ENCODE results near the gene ATXN1.

DNA sequence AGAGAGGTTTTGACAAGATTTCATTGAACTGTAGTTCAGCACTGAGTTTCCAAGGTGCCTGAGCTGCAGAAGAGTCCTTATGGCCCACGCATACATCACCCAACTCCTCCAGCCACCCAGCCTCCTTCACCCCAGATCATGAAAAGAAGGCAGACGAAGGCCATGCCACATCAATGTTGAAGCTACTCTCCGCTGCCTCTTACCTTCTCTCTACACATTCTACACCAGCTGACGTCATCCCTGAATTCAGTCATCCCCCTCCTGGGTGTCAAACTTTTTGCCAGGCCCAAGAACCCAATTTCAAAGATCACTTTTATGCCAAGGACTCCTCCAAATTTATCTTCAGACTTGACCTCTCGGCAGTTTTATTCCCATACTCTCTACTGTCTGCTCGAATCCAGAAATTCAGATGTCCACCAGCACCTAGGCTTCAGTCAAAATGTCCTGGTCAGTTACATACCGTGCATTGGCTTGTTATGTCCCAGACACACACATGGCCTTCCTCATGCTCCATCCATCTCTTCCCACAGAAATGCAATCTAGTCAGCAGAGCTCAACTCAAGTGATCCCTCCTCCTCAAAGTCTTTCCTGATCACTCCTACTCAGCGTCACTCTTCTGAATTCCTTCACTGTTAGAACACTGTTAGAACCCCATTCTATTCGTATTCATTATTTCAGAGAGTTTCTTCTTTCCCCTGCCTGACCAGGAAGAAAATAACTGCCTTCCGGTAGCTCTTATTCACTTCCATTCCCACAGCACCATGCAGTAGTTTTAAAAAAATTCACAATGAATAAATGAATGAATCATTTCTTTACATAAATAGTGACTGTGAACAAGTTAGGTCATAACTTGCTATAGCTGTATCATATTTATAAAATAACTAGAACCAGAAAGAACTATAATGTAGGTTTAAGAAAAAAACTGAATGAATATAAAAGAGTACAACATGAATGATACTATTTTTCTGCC, 11.5 kb downstream of the ATXN1 start:
- TF ChIP-seq, protein P1, sequence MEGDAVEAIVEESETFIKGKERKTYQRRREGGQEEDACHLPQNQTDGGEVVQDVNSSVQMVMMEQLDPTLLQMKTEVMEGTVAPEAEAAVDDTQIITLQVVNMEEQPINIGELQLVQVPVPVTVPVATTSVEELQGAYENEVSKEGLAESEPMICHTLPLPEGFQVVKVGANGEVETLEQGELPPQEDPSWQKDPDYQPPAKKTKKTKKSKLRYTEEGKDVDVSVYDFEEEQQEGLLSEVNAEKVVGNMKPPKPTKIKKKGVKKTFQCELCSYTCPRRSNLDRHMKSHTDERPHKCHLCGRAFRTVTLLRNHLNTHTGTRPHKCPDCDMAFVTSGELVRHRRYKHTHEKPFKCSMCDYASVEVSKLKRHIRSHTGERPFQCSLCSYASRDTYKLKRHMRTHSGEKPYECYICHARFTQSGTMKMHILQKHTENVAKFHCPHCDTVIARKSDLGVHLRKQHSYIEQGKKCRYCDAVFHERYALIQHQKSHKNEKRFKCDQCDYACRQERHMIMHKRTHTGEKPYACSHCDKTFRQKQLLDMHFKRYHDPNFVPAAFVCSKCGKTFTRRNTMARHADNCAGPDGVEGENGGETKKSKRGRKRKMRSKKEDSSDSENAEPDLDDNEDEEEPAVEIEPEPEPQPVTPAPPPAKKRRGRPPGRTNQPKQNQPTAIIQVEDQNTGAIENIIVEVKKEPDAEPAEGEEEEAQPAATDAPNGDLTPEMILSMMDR (IDR thresholded peaks at IDR 0.05; ENCODE audit: low read depth, low read length, poor library complexity, severe bottlenecking) = no peak
- no peak for TF ChIP-seq EZH2phosphoT487 (IDR thresholded peaks at IDR 0.05; ENCODE audit: borderline replicate concordance, low read length)
